HG03378 (cell line): ENCODE data around the gene KCNT2.

Experiments
- ATAC-seq: cut with Tn5 transposase; IDR thresholded peaks from one replicate; pipeline ENCODE4 v1.9.1; 2021; ENCODE audit warnings: mild to moderate bottlenecking, moderate library complexity; ENCODE audit not compliant: unreplicated experiment

Gene KCNT2

GRCh38 chr1:196229546-196229945, 378.7 kb downstream of the KCNT2 start:
- ATAC-seq, result no peak

- no peak for ATAC-seq
These were observed 393.4 kb downstream of the KCNT2 start for GRCh38 chr1:196214866-196215265.

GRCh38 chr1:196209983-196210382, 398.3 kb downstream of the KCNT2 start:
- ATAC-seq, result no peak

- no peak for ATAC-seq
These were observed 399.0 kb downstream of the KCNT2 start for GRCh38 chr1:196209265-196209664.

- no peak for ATAC-seq
These were observed 400.5 kb downstream of the KCNT2 start for GRCh38 chr1:196207612-196208217.

- ATAC-seq, result no peak
These were observed 402.4 kb downstream of the KCNT2 start for GRCh38 chr1:196205882-196206281.

GRCh38 chr1:196196486-196196885, 411.8 kb downstream of the KCNT2 start:
- ATAC-seq, result no peak

- ATAC-seq, result no peak
These were observed 414.2 kb downstream of the KCNT2 start for GRCh38 chr1:196193896-196194559.

GRCh38 chr1:196183941-196184340, 424.3 kb downstream of the KCNT2 start:
- no peak for ATAC-seq

GRCh38 chr1:196181594-196181878, 426.7 kb downstream of the KCNT2 start:
- ATAC-seq, result no peak

GRCh38 chr1:196180847-196181593, 427.2 kb downstream of the KCNT2 start:
- no peak for ATAC-seq

GRCh38 chr1:196178083-196178635, 430.1 kb downstream of the KCNT2 start:
- no peak for ATAC-seq
